SK-N-SH treated with all-trans-retinoic acid at 6 μM for 48 hours (cell line): ENCODE measurements around the gene GREB1L.

Source experiments
- ATAC-seq: fragments of 200-7000 bp; cut with Tn5 transposase; 3 replicates; pipeline ENCODE4 v1.9.1; 2020; ENCODE audit warnings: mild to moderate bottlenecking, moderate library complexity
- CSDC2 ChIP-seq: fragments of 250-450 bp; sonication (Bioruptor Pico); IDR thresholded peaks from 2 replicates; pipeline ENCODE4 v1.5.0; 2020; ENCODE audit warnings: mild to moderate bottlenecking, moderate library complexity
- CSRNP3 ChIP-seq: fragments of 250-450 bp; sonication (Bioruptor Pico); IDR thresholded peaks from 2 replicates; pipeline ENCODE4 v1.5.1; 2021; ENCODE audit warnings: mild to moderate bottlenecking, moderate library complexity
- ESRRG ChIP-seq: fragments of 250-450 bp; sonication (Bioruptor Pico); IDR thresholded peaks from 2 replicates; pipeline ENCODE4 v1.6.1; 2021; ENCODE audit warnings: mild to moderate bottlenecking
- GLIS3 ChIP-seq: fragments of 250-450 bp; sonication (Bioruptor Pico); IDR thresholded peaks from 2 replicates; pipeline ENCODE4 v1.5.0; 2020; ENCODE audit warnings: mild to moderate bottlenecking, moderate library complexity
- ISL1 ChIP-seq: fragments of 250-450 bp; sonication (Bioruptor Pico); IDR thresholded peaks from 2 replicates; pipeline ENCODE4 v2.1.2; 2022; ENCODE audit warnings: mild to moderate bottlenecking, moderate library complexity
- OSR1 ChIP-seq: fragments of 250-450 bp; sonication (Bioruptor Pico); IDR thresholded peaks from 2 replicates; pipeline ENCODE4 v1.8.0; 2022; ENCODE audit warnings: moderate library complexity, mild to moderate bottlenecking, inconsistent platforms
- PATZ1 ChIP-seq: fragments of 250-450 bp; sonication (Bioruptor Pico); IDR thresholded peaks from 2 replicates; pipeline ENCODE4 v1.8.0; 2020; ENCODE audit warnings: mild to moderate bottlenecking, moderate library complexity, borderline replicate concordance
- POU6F1 ChIP-seq: fragments of 250-450 bp; sonication (Bioruptor Pico); IDR thresholded peaks from 2 replicates; pipeline ENCODE4 v1.8.0; 2021; ENCODE audit warnings: low read depth, mild to moderate bottlenecking, moderate library complexity, borderline replicate concordance
- PPARA ChIP-seq: fragments of 250-450 bp; sonication (Bioruptor Pico); IDR thresholded peaks from 2 replicates; pipeline ENCODE4 v1.5.0; 2020; ENCODE audit warnings: mild to moderate bottlenecking, borderline replicate concordance
- RARB ChIP-seq: fragments of 250-450 bp; sonication (Bioruptor Pico); IDR thresholded peaks from 2 replicates; pipeline ENCODE4 v1.8.0; 2021; ENCODE audit warnings: mild to moderate bottlenecking, moderate library complexity
- SNAI2 ChIP-seq: fragments of 250-450 bp; sonication (Bioruptor Pico); IDR thresholded peaks from 2 replicates; pipeline ENCODE4 v1.5.0; 2020; ENCODE audit warnings: mild to moderate bottlenecking, moderate library complexity
- TOX ChIP-seq: fragments of 250-450 bp; sonication (Bioruptor Pico); IDR thresholded peaks from 2 replicates; pipeline ENCODE4 v1.8.0; 2021; ENCODE audit warnings: mild to moderate bottlenecking, moderate library complexity, borderline replicate concordance
- TSHZ2 ChIP-seq: fragments of 250-450 bp; sonication (Bioruptor Pico); IDR thresholded peaks from 2 replicates; pipeline ENCODE4 v1.5.0; 2020; ENCODE audit warnings: mild to moderate bottlenecking, moderate library complexity
- ZC3H10 ChIP-seq: fragments of 250-450 bp; sonication (Bioruptor Pico); IDR thresholded peaks from 2 replicates; pipeline ENCODE4 v1.5.1; 2021; ENCODE audit warnings: mild to moderate bottlenecking, moderate library complexity
- ZFP3 ChIP-seq: fragments of 250-450 bp; sonication (Bioruptor Pico); IDR thresholded peaks from 2 replicates; pipeline ENCODE4 v1.5.0; 2020; ENCODE audit warnings: mild to moderate bottlenecking, moderate library complexity
- ZFP30 ChIP-seq: fragments of 450-650 bp; formaldehyde crosslinking; IDR thresholded peaks from 2 replicates; pipeline ENCODE4 v1.5.0; 2022; ENCODE audit warnings: mild to moderate bottlenecking, moderate library complexity
- ZNF565 ChIP-seq: fragments of 450-650 bp; formaldehyde crosslinking; conservative IDR thresholded peaks from 2 replicates; pipeline ENCODE4 v1.5.0; 2020; ENCODE audit warnings: low read depth, mild to moderate bottlenecking, moderate library complexity
- ZNF70 ChIP-seq: fragments of 450-650 bp; formaldehyde crosslinking; IDR thresholded peaks from 2 replicates; pipeline ENCODE4 v1.5.0; 2020; ENCODE audit warnings: mild to moderate bottlenecking, moderate library complexity
- ZNF8 ChIP-seq: fragments of 450-650 bp; formaldehyde crosslinking; IDR thresholded peaks from 2 replicates; pipeline ENCODE4 v1.5.0; 2020; ENCODE audit warnings: mild to moderate bottlenecking, moderate library complexity

GREB1L gene

GRCh38 chr18:21472741-21473140, 230.7 kb downstream of the GREB1L start:
- TF ChIP-seq ZC3H10 (CRISPR knock-in tag), result no peak
- no peak for TF ChIP-seq ZFP30 (CRISPR knock-in tag)
- TF ChIP-seq OSR1 (CRISPR knock-in tag), result no peak
- TF ChIP-seq RARB, result no peak
- TF ChIP-seq PPARA, result no peak
- TF ChIP-seq POU6F1 (CRISPR knock-in tag), result no peak
- TF ChIP-seq ESRRG, result no peak
- no peak for TF ChIP-seq TSHZ2 (CRISPR knock-in tag)
- TF ChIP-seq ISL1 (CRISPR knock-in tag), result no peak
- TF ChIP-seq CSRNP3, result no peak
- no peak for TF ChIP-seq ZFP3 (CRISPR knock-in tag)
- TF ChIP-seq PATZ1 (CRISPR knock-in tag), result no peak
- TF ChIP-seq TOX, result no peak
- no peak for TF ChIP-seq GLIS3 (CRISPR knock-in tag)
- no peak for TF ChIP-seq ZNF565 (CRISPR knock-in tag)
- no peak for ATAC-seq

- TF ChIP-seq SNAI2 (no peak), ZC3H10 (CRISPR knock-in tag) (no peak), ZFP30 (CRISPR knock-in tag) (no peak), CSDC2 (CRISPR knock-in tag) (no peak), PATZ1 (CRISPR knock-in tag) (no peak), ZNF70 (CRISPR knock-in tag) (no peak), RARB (no peak), ZFP3 (CRISPR knock-in tag) (no peak), CSRNP3 (no peak), ZNF8 (no peak), PPARA (no peak), ESRRG (no peak), OSR1 (CRISPR knock-in tag) (no peak), TSHZ2 (CRISPR knock-in tag) (no peak), POU6F1 (CRISPR knock-in tag) (no peak)
- ATAC-seq, result no peak
These were observed 232.6 kb downstream of the GREB1L start for GRCh38 chr18:21474621-21475020.
